ENCODE data around the gene BEND4.

GRCh38 chr4:42070463-42070862 lies 82.0 kb downstream of the BEND4 start:
- TF ChIP-seq CTCF (conservative IDR thresholded peaks at IDR 0.05) = no peak
- no peak for TF ChIP-seq ZFX (IDR thresholded peaks at IDR 0.05)

All from C4-2B (cell line).